ENCODE measurements around the gene TBC1D8.

The TBC1D8 gene

GRCh38 chr2:101135412-101136296 is 15.5 kb downstream of the TBC1D8 start:
- DNase-seq = no peak

DNA sequence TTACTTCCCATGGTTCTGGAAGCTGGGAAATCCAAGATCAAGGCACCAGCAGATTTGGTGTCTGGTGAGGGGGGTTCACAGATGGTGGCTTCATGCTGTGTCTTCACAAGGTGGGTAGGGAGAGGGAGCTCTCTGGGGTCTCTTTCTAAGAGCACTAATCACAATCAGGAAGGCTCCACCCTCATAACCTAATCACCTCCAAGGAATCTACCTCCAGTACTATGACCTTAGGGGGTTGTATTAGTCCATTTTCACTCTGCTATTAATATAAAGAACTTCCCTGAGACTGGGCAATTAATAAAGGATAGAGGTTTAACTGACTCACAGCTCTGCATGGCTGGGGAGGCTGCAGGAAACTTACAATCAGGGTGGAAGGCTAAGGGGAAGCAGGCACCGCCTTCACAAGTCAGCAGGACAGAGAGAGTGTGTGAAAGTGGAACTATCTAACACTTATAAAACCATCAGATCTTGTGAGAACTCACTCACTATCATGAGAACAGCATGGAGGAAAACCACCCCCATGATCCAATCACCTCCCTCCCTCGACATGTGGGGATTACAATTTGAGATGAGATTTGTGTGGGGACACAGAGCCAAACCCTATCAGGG is 17.6 kb downstream of the TBC1D8 start:
- no peak for DNase-seq

DNA sequence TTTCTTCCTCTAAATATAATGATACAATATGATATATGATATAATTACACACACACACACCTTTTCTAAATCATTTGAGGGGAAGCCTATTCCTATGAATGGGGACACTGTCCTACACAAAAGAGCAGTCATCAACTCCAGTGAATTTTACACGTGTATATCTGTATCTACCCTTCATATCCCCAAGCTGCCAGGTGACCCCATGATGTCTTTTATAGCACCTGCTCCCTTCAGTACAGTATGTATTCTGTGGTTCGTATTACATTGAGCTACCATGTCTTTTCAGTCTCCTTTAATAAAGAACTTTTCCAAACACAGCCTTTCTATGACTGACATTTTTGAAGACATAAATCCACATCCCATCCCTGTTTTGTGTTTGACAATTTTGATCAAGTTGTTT is 19.0 kb downstream of the TBC1D8 start:
- DNase-seq = no peak

DNA sequence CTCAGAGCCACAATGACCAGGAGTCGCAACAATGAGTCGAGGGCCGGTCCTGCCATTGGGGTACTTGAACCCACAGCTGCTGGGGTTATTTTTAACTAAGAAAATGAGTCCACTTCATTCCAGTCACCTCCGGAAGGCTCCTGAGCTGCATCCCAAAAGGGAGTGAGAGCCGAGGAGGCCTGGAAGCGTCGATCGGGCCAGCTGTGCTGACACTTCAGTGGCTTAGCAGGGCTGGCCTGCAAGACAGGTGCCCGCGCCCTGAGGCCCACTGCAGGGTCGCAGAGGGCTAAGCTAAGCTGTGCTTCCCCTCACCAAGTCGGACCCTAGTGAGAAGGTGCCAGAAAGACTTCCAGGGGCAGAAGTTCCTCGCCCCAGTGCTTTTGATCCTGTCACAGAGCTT is 21.1 kb downstream of the TBC1D8 start:
- no peak for DNase-seq

DNA sequence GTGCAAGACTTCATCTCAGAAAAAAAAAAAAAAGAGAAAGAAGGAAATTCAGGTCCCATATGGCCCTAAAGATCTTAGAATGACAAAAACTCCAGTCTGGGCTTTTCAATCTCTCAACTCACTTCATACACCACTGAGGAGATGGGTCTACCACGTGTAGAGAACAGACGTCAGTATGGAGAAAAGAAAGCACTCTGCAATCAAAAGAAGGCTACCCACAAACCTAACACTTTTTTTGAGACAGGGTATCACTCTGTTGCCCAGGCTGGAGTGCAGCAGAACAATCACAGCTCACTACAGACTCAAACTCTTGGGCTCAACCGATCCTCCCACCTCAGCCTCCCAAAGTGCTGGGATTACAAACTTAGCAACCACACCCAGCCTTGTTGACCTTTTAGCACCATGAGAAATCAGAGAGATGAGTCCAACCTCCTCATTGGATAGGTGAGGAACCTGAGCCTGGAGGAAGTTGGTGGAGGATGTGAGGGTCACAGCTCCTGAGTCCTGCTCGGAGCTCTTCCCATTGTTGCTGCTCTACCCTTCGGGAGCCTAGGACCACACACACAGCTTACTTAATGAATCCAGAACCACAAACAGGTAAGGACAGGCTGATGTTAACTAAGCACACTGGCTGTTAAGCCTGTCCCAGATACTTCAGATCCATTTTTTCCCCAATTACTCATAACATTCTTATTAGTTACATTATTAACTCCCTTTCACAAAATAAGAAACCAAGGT is 23.7 kb downstream of the TBC1D8 start:
- no peak for DNase-seq

DNA sequence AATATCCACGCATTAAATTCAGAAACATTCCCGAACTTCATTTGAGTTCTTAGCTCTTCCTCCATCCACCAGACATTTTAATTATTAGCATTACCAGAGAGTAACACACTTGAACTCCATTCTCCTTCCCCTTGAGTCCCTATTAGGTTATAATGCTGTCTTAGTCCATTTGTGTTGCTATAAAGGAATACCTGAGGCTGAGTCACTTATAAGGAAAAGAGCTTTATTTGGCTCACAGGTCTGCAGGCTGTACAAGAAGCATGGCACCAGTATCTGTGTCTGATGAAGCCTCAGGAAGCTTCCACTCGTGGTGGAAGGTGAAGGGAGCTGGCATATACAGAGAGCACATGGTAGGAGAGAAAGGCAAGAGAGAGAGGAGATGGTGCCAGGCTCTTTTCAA is 25.4 kb downstream of the TBC1D8 start:
- DNase-seq = no peak

DNA sequence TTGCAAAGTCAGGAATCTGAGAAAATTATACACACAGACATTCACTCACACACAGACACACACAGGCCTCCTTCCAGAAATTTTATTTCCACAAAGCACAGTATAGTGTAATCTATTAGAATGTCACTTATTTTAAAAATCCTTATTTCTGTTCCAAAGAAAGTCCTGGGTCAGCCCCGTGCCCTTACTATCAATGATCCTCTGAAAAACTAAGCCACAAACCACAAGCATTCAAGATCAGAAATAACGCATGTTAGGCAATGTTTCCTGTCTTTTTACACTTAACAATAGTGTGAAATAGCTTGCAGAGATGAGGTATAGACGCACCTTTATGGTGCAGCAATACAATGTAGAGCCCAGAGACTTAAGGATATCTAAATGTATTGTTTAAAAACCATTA is 25.8 kb downstream of the TBC1D8 start:
- no peak for DNase-seq

DNA sequence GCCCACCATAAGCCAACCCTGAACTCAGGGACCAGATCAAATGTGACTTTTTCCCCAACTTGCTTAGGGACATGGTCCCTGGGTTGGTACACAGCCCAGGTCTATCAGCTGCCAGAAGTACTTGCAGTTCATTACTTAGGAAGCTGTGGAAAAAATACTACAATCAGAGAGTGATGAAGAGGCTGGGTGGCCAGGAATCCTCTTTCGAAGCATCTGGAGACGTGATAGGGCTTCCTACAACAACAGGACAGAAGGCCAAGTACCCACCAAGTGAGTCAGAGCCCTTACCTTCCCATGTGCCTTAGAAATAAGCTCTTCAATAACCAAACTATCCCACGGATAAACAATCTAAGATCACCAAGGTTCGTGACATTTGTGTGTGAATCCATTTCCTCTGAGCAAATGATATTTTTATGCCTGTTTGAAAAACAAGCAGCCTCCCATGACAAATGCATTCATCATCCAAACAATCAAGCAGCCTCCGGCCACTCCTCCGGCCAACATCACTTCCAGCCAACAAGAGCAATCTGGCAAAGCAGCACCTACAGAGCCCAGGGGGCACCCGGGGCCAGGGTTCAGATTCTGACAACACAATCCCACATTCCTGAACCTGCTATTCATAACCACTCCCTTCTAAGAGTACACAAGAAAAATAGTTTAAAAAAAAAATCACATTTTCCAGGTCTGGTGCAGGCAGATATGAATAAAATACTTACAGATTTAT is 26.4 kb downstream of the TBC1D8 start:
- DNase-seq = no peak

DNA sequence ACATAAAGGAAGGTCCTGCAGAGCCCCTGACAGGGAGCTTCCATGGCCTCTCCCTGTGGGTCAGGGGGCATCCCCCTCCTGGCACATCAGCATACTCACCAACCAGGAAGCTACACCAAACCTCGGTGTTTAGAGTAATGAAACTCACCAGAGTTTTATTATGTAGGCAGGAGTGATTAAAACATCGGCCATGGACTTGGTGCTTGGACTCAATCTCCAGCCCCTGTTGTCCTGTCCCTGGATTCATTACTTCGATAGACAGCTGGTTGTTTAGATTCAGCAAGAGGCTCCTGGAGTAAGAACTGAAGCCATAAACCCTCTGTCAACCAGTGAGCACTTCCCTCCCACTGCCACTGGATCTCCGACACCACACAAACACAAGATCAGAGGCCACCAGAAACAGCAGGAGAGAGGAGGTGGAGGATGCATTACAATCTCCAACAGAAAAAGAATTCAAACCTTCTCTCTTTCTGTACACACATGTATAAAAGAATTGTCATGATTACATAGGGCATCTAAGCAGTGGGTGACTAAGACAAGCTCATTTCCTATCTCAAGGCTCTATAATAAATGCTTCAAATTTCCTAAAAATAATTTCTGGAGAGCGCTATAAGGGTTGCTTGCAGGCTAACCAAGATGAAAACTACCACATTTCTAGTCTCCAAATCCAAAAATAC is 27.2 kb downstream of the TBC1D8 start:
- DNase-seq = no peak

- DNase-seq = no peak
These were observed 30.0 kb downstream of the TBC1D8 start for GRCh38 chr2:101121174-101121573.

GRCh38 chr2:101120124-101120996 is 30.8 kb downstream of the TBC1D8 start:
- DNase-seq = no peak

DNA sequence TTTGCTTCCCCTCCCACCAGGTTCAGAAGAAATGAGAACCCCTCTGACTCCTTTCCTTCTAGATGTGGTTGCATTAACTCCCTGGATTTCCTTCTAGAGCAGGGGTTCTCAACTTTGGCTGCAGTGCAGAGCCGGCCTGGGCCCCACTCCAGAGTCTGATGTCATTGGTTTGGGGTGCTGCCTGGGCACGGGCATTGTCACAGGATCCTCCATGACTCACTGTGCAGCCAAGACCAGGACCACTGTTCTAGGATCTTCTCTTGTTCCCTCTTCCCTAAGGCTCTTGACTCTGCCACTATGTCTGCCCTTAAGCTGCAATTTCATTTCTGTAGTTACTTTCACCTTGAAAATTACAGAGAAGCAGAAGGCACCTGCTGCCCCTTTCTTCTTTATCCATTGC is 31.8 kb downstream of the TBC1D8 start:
- no peak for DNase-seq

DNA sequence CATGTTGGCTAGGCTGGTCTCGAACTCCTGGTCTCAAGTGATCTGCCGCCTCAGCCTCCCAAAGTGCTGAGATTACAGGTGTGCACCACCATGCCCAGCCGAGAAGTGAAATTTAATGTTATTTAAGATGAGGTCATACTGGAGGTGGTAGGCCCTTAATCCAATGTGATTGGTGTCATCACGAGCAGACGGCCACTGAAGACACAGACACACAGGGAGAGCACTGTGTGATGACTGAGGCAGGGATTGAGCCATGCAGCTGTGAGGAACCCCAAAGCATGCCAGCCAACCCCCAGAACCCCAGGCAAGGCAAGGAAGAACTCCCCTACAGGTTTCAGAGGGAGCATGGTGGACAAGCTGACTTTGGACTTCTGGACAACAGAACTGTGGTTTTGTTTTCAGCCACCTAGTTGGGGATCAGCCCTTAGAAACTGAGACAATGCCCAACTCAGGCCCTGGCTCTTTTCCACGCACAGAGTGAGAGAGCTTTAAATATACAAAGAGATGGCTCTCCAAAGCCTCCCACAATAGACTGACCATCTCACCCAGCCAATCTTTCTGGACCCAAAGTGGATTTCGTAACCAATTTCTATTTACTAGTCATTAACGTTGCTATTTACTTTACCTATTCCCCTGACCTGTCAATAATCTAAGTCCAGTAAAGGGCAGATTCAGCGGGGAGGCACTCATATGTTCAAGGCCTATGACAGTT is 34.2 kb downstream of the TBC1D8 start:
- no peak for DNase-seq

- no peak for DNase-seq
These were observed 34.8 kb downstream of the TBC1D8 start for GRCh38 chr2:101116348-101116747.

DNA sequence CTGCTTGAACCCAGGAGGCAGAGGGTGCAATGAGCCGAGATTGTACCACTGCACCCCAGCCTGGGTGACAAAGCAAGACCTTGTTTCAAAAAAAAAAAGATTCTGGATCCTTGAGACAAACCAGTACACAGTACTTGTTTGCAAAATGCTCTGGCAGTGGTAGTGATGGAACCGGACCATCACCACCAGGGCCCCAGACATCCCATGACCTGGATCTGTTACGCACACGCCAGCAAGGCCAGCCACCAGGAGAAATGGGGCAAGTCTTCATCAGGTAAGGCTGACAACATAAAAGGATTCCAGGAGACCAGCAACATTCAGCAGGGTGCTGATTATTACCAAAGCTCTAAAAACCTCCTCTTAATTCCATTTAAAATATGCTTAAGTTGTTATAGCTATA is 35.5 kb downstream of the TBC1D8 start:
- no peak for DNase-seq

GRCh38 chr2:101114815-101115214 is 36.4 kb downstream of the TBC1D8 start:
- DNase-seq = no peak

DNA sequence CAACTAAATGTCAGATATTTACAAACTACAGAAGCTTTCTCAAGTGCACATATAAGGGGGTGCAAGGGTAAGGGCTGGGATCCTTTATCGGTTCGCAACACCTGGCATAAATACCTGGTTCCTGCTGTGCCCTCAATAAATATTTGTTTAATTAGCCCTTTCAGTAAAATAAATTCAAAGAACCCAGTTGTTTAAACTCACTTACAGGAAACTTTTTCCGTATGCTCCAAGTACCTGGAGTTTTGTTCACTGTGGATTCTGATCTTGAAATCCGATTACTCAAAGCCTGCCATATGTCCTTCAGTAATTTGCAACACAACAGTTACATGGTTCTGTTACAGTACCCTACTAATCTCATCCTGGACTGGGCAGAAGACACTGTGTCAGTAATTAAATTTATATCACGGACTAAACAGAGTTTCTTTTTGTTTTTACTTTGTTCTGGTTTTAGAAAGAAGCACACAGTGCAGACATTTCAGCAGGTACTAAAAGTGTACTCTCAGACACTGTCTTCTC is 36.9 kb downstream of the TBC1D8 start:
- no peak for DNase-seq

DNA sequence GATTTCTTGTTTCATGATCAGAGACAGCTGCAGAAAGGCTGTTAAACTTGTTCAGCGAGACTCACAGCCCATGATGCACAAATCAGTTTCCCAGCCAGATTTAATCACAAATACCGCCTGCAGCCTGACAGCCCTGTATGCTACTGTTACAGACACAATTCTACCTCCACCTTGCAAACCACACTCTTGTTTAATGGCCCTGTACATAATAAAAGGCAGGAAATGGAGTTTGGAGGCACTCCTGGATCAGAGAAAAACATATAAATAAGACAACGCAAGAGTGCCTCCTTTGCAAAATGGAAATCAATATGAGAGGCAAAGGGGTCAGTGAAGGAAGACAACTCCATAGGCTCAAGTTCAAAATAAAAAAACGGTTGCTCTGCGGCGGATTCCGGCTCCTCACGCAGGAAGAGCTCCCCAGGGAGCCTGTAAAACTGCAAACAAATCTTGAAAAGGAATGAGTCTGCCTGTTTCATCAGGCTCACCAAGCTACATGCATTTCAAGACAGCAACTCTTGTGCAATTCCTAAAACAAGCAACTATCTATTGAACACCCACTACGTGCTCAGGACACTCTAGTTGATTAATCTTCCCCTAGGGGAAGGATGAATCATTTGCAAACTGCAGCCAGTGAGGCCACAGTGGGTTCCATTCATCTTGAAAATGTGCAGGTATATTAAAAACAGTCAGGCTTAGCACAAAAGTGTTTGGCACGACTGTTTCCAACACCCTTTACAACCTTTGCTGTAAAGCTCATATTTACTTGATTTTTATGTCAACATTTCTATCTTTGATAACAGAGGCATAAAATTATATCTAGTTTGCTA is 37.5 kb downstream of the TBC1D8 start:
- DNase-seq = no peak

GRCh38 chr2:101112772-101113157 is 38.4 kb downstream of the TBC1D8 start:
- no peak for DNase-seq

Measured in T-helper 1 cell (primary cell).